Effector CD4-positive, alpha-beta T cell (primary cell): ENCODE results near the gene TMEM131.
A peak's percentile ranks its signal among the peaks of the same experiment; 100 is the strongest.
"Not testable (repeated sequence)": the region's sequence is repeated elsewhere in the genome, so short reads cannot be mapped to it uniquely, and the experiment has no call there.

ENCODE experiments used
- DNase-seq: peaks from one replicate; pipeline ENCODE4 v3.0.0-alpha.2; 2020
- total RNA-seq: gene quantifications from one replicate; lab custom pipeline; 2026; lab: John Stamatoyannopoulos, UW

TMEM131 gene
- total RNA-seq = 61.7 reads per million, percentile 73 among the genes with 10 or more reads in this experiment

DNA sequence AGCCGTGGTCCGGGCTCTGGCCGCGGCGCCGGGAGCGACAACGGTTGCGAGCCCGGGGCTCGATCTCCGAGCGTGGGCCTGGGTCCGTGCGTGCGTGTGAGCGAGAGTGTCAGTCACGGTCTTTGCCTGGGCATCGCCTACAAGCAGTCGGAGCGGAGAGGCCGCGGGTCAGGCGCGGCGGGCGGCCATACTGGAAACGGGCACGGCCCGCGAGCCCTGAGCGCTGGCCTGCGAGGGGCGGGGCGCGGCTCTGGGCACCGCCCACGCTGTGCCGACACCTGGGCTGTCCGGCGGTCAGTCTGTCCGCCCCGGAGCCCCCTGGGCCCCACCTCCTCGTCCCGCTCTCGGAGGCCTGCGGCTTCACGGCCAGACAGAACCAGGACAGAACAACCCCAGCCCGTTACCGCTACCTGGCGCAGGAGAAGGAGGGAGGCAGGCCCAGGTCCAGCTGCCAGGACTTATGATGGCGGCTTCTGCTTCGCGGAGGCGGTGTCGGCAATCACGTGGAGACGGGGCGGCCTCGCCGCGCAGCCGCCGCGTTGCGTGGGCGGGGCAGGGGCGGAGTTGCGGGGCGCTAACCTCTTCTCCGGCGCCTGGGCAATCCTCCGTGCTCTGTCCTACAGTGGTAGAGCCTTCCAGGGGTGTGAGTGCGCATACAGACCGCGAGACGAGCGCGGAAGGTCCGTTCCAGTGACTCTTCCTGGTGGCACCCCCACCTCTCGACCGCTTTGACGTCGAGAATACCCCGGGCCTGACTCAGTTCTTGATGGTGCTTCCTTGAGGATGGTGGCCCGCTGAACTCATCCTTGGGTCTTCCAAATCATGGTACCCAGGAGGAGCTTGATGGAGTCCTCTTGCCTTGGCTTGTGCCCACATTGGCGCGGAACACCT is at the start of gene TMEM131:
Gene TMEM131 (minus strand): TSS at position 215 of the 891 bp plus-strand sequence. CDS start 286 bp downstream, outside the sequence.
- DNase-seq = peak; percentile 92

- not testable (repeated sequence) for DNase-seq
These were observed 49.0 kb upstream of the TMEM131 start for GRCh38 chr2:98044730-98045129.

- no peak for DNase-seq
These were observed 47.4 kb upstream of the TMEM131 start for GRCh38 chr2:98043101-98043500.

DNA sequence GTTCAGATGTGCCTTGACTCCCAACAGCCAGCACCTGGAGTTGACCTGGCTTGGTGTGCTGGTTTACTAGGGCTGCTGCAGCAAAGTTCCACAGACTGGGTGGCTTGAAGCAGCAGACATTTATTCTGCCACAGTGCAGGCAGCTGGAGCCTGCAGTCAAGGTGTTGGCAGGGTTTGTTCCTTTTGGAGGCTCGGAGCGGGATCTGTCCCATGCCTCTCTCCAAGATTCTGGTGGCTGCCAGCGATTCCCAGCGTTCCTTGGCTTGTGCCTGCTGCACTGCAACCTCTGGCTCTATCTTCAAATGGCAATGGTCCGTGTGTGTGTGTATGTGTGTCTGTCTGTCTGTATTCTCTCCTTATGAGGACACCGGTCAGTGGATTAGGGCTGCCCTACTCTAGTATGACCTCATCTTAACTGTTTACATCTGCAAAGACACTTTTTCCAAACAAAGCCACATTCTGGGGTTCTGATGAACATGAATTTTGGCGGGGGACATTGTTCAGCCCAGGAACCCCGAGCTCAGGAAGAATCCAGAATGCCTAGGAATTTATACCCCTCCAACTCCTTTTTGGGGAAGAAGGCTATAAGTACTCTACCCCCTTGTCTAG is 44.7 kb upstream of the TMEM131 start:
- DNase-seq = no peak

- DNase-seq = no peak
These were observed 43.5 kb upstream of the TMEM131 start for GRCh38 chr2:98039085-98039756.

- no peak for DNase-seq
These were observed 42.1 kb upstream of the TMEM131 start for GRCh38 chr2:98037666-98038336.

- no peak for DNase-seq
These were observed 41.5 kb upstream of the TMEM131 start for GRCh38 chr2:98037206-98037605.

DNA sequence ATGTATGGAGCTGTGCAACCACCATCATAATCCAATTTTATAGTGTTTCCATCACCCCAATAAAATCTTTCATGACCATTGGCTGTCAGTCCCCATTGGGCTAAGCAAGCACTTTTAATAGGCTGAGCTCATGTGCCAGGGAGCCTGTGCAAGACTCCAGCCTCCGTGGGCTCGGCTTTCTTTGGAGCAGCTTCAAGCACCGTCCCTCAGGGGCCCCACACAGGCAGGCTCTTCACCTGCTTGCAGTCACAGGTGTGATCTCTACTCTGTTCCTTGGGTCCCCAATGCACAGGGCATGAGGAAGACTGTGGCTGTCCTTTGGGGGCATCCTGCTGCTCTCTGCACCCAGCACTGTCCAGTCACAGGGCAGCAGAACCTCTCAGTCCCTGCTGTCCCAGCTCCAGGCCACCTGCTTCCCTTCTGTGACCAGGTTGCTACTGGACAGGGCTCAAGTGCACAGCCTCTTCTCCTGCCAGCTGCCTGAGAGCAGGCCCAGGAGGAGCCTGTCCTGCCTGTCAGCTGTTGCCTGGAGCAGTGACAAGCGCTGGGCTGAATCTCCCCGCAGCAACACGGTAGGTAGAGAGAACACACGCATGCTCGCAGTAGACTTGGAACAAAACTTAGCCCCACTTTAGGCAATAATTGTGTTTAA is 40.7 kb upstream of the TMEM131 start:
- no peak for DNase-seq

GRCh38 chr2:98034745-98035144 is 39.0 kb upstream of the TMEM131 start:
- no peak for DNase-seq

- no peak for DNase-seq
These were observed 36.3 kb upstream of the TMEM131 start for GRCh38 chr2:98032086-98032485.

DNA sequence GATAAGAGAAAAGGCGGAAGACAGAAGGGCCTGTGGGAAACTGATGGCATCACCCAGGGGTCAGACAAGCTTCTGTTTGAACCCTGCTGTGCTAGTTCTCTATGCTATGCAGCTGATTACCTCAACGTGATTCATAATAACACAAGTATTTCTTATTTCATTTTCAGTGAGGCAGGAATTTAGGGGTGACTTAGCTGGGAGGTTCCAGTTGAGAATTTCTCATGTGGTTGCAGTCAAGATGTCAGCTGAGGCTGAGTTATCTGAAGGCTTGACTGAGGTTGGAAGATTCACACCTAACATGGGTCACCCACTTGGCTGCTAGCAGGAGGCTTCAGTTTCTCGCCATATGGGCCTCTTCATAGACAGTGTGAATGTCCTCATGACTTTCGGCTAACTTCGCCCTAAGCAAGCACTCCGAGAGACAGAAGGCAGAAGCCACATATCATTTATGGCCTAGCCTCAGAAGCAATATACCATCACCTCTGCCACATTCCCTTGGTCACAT is 34.0 kb upstream of the TMEM131 start:
- no peak for DNase-seq

GRCh38 chr2:98028931-98029717 is 33.4 kb upstream of the TMEM131 start:
- DNase-seq = no peak

- no peak for DNase-seq
These were observed 32.4 kb upstream of the TMEM131 start for GRCh38 chr2:98028101-98028561.

DNA sequence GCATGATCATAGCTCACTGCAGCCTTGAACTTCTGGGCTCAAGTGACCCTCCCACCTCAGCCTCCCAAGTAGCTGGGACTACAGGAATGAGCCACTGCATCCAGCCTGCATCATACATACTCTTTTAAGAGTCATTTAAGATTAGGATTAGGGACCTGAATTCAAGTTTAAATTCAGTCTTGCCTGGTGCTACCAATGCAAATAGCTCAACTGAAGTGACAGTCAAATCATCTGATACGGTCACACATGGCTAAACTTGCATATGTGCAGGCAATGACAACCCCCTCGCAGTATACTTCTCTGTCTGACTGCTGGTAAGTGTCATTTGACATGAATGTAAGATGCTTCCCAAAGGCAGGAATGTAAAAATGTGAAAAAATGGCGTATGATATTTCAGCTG is 31.8 kb upstream of the TMEM131 start:
- DNase-seq = no peak

GRCh38 chr2:98026927-98027522 is 31.3 kb upstream of the TMEM131 start:
- DNase-seq = no peak

DNA sequence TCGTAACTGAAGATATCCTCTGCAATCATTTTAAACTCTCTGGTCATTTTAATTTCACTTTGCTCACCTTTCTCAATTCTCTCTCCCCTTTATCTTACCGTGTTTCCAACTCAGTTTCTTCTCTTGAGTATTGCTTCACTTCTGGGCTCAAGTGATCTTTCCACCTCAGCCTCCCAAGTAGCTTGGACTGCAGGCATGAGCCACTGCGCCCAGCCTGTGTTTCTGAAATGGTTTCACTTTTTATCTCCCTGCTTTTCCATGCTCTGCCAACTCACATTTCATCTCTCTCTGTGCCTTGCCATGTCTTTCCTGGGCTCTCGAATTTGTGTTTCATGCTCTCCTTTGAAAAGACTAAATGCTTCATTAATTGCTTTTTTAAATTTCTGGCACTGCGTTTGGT is 30.5 kb upstream of the TMEM131 start:
- no peak for DNase-seq

DNA sequence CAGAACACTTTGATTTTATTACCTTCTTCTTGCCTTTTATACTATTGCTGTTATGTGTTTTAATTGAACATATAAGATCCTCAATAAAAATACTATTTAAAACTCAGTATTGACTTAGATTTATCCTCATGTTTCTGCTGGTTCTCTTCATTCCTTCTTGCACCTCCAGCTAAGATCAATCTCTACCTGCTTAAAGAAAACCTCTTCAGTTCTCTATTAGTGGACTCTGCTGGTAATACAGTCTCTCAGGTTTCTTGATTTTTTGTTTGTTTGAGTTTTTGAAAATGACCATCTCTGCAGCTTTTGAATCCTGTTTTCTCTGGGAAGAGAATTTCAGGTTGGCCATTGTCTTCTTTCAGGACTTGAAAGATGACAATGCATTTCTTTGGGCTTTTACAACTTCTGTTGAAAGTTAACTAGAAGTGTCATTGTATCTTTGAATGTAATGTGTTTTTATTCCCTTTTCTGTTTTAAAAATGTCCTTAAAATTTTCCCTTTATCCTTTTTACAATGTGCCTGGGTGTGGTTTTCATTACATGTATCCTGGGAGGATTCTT is 29.8 kb upstream of the TMEM131 start:
- no peak for DNase-seq

DNA sequence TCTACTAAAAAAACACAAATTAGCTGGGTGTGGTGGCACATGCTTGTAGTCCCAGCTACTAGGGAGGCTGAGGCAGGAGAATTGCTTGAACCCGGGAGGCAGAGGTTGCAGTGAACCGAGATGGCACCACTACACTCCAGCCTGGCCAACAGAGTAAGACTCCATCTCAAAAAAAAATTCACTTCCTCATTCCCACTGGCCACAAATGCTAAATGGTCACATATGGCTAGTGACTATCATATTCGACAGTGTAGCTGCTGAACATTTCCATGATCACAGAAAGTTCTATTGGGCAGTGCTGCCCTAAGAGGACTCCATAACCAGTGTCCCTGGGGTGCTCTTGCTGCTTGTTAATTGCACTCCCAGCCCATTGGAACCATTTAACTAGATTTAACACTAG is 26.3 kb upstream of the TMEM131 start:
- not testable (repeated sequence) for DNase-seq

- DNase-seq = no peak
These were observed 25.4 kb upstream of the TMEM131 start for GRCh38 chr2:98020992-98021713.

DNA sequence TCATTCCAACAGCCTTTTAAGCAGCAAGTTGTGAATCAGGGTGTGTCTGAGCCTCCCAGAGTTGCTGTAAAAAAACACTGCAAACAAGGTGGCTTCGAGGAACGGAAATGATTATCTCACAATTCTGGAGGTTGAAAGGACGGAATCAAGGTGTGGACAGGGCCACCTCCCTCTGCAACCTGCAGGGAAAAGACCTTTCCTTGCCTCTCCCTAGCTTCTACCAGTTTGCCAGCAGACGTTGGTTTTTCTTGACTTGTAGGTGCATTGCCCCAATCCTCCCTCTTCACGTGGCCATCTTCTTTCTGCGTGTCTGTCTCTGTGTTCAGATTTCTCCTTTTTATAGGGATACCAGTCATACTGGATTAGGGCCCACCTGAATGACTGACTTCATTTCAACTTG is 24.8 kb upstream of the TMEM131 start:
- no peak for DNase-seq
